Ecto neural progenitor cell (in vitro differentiated cells): ENCODE data around the gene METTL26.

Source experiments
- DNase-seq: peaks from one replicate; pipeline ENCODE4 v3.0.0-alpha.2; 2018; ENCODE audit warnings: low spot score

Gene METTL26

DNA sequence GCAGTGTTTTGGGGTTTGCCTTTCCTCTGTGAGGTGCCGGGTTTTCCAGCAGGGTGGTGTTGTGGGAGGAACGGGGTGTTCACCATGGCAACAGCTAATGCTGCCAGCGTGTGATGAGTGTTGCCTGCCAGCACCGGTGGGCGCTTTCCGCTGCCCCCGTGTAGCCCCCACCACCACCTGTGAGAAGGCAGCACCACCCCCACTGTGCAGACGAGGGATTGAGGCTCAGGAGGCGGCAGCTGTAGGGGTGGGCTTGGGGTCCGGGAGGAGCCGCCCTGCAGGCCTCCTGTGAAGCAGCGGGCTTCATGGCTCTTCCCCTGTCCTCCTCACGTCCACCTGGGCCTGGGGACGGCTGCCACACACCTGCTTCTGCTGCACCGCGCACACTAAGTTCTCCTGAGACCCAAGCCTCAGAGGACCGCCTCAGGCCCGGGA is 41.0 kb downstream of the METTL26 start:
- no peak for DNase-seq

DNA sequence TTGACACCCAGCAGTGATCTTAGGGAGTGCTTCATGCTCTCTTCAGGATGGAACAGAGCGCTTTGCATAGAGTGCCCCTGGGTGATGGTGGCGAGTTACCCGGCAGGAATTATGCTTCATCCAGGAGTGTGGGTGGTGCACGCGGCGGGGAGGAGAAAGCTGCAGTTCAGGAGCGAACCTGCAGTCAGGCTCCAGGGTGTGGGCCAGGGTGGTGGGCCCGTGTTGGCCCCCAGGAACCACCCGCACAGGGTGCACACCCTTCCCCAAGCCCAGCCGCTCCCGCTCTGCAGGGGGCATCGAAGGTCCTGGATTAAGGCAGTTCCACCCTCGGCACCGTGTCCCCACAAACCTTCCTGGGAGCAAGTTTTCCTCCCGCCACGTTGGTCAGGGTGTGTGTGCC is 42.3 kb downstream of the METTL26 start:
- no peak for DNase-seq

DNA sequence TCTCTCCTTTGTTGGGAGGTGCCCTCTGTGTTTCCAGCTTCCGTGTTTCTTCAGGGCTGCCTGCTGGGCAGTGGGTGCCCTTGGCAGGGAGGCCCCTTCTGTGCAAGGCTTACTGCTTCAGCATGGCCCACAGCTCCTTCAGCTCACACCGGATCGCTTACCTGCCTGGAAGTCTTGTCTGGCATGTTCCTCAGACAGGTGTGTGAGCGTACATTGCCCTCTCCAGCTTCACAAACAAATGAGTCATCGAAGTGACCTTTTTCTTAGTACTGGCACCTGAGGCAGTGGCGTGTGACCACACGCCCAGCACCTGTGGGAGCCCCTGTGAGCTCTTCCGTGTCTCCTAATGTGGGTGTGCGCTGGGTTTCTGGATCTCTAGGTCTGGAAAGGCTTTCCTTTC is 42.7 kb downstream of the METTL26 start:
- DNase-seq: no peak

DNA sequence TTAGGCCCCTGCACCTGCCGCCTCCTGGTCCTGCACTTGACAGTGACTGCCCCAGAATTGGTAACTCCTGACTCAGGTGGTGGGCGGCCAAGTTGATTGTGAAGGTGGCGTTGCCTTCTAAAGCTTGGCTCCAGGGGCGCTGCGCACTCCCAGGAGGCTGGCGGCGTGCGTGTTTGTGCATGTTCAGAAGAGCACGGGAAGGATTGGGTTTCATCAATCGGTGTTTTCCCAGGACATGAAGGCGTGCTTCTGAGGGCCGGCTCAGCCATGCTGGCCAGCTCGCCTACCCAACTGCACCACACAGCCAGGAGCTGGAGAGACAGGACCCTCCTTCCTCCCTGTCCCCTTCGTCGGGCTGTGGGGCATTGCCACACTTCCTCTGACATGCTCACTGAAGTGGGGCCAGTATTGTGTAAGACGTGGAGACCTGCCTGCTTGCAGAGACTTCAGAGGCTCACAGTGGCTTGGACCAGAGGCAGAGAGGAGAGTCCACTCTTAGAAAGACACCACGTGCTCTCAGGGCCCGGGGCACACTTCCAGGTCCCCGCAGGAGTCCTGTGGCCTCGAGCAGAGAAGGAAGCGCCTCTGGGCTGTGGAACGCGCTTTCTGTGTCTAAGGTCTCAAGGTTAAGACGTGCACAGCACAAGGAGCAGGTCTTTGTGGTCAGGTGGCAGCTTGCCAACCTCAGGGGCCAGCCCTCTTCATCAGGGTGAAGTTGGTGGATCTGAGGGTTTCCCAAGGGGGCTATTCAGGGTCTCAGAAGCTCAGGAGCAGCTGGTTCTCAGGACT is 43.4 kb downstream of the METTL26 start:
- DNase-seq: no peak

DNA sequence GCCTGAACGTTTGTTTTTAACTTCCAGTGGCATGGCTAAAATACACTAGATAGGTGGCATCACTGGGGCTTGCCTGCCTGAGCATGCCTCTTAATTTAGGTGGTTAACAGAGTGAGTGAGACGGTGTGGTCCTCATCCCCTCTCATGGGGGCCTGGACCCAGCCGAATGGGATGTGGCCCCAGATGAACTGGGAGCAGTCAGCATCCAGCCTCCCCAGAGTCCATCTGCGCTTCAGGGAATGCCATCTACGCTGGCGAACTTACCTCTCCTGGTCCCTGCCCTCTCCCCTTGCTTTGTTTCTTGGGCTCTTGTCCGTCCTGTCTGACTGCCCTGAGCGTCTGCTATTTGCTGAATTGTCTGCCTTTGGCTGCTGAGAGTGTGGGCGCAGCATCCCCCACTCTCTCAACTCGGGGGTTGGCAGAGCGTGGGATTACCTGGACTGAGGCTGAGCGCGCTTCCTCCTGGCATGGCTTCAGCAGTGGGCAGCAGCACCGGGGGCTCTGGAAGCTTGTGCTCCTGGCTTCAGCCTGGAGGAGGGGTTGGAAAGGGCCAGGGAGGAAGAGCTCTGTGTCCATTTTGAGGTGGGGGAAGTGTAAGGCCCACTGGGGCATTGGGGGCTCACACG is 44.1 kb downstream of the METTL26 start:
- no peak for DNase-seq

DNA sequence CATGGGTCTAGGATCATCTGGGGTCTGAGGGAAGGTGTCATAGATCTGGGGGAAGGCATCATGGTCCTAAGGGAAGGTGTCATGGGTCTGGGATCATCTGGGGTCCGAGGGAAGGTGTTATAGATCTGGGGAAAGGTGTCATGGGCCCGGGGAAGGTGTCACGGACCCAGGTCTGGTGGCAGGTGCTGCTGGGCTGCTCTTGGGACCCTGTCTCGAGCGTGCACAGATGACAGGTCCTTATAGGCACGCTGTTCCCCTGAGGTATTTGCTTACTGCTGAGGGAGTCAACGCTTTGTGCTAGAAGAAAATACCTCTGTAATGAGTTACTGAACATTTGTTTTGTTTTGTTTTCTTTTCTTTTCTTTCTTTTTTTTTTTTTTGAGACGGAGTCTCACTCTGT is 44.9 kb downstream of the METTL26 start:
- no peak for DNase-seq

DNA sequence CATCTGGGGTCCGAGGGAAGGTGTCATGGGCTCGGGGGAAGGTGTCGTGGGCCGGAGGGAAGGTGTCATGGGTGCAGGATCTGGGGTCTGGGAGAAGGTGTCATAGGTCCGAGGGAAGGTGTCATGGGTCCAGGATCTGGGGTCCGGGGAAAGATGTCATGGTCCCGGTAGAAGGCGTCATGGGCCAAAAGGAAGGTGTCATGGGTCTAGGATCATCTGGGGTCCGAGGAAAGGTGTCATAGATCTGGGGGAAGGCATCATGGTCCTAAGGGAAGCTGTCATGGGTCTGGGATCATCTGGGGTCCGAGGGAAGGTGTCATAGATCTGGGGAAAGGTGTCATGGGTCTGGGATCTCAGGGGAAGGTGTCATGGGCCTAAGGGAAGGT is 45.3 kb downstream of the METTL26 start:
- no peak for DNase-seq

DNA sequence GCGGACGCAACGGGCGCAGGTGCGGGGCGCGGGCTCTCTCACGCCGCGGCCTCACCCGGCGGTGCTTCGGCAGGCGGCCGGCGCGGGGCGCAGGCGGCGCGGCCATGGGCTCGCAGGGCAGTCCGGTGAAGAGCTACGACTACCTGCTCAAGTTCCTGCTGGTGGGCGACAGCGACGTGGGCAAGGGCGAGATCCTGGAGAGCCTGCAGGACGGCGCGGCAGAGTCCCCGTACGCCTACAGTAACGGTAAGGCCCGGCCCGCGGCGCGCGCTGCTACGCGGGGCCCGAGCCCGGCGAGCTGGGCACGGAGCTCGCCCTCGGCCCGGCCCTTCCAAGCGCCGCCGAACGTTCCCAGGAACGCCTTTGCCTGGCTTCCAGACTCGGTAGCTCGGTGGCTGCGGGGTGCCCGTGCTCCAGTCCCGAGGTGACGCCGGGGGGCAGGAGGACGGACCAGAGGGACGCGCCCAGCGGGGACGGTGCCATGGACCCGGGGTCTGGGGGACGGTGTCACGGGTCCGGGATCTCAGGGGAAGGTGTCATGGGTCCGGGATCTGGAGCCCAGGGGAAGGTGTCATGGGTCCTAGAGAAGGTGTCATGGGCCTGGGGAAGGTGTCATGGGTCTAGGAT is 45.8 kb downstream of the METTL26 start:
- no peak for DNase-seq

DNA sequence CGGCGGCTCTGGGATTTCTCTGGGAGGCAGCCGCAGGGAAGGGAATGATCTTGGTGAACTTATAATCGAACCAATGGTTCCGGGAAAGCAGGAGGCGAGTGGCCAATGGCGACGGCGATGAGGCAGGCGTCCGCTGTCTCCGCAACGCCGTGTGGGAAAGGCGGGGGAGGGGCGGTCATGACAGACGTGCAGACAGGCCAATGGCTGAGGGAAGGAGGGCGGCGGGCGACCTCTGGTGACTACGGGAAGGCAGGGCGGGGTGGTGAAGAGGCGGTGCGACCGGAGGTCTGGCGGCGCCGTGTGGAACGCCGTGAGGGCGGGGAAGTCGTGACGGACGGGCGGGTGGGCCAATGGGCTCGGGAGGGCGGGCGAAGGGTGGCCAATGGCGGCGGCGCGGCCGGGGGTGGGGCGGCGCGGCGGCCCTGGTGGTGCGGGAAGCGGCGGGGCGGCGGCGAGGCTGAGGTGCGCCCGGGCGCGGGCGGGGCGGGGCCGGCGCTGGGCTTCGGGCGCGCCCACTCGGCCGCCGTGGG is 46.4 kb downstream of the METTL26 start, which contains the start of gene RAB40C:
TSS of gene RAB40C (plus strand) at position 409 of the 530 bp plus-strand sequence. CDS start 226 bp downstream, outside the sequence.
- DNase-seq: peak; percentile 99

DNA sequence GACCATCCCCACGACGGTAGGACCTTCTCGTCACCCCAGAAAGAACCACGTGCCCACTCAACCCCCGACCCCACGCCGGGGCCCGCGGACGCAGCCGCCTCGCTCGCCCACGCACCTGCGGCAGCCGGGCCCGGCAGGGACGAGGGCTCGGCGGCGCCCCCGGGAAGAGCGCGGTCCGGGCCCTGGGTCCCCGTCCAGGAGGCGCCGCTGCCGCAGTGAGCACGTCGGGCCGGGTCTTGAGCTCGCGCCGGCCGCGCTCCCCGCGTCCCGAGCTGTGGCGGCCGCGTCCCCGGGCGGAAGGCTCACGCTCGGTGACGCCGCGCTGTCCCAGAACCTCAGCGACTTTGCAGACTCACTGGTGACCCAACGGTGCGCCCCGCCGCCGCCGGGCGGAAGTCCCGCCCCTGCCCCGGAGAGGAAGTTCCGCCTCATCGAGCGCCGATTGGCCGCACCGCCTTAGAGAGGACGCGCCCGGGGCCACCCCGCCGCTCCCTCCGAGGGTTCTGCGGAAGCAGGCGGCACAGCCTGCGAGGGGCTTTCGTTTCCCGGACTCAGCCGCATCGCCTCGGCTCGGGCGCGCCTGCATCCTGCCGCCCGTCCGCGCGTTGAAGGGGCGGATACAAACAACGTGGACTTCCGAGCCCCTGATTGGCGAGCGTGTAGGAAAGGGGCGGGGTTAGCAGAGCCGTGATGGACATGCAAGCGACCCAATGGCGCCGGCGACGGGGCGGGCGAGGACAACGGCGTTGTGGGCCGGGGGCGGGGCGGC is 47.0 kb downstream of the METTL26 start:
- peak; percentile 99 for DNase-seq

DNA sequence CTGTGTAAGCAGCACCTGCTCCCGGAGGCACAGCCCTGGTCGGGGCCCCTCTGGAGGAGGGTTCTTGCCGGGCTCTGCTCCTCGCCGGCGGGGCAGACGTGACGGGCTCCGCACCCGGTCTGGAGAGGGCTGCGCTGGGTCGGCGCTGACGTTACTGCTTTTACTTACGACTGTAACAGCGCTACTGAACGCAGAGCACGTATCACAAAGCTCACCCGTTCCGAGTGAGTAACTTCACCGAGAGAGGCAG is 47.5 kb downstream of the METTL26 start:
- peak; percentile 68 for DNase-seq

DNA sequence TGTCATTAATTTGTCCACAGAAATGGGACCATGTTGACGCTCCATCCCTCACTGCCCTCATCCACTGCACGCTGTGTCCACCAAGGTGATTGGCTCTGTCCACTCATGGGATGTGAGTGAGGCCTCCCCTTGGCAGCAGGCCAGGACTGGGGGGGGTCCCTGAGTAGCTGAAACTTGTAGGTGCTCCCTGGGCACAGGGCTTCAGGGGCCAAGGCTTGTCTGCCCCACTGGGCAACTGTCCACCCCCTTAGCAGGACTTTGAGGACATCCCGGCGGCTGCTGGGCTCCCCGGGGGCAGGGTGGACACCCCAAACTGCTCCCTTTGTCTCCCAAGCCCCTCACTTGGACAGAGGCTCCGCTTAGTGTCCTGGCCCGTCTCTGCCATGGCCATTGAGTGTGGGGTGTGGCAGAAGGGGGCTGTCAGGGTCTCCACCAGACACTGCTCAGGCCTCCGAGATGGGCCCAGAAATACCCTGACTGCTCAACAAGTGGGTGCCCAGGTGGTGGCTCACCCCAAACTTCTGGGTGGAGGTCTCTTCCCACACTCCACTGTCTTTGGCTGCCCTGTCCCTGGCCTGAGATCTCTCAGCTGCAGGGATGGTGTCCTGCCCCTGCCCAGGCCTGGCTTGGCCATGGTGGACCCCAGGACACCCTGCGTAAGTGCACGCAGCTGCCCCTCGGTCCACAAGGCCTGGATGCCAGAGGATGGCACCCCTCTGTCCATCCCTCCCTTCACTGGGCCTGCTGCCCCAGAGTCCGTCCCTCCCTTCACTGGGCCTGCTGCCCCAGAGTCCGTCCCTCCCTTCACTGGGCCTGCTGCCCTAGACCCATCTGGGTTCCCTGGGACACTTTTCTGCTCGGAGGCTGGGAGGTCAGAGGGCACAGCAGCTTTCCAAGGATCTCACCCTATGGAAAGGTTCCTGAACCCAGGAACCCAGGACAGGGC is 49.2 kb downstream of the METTL26 start:
- no peak for DNase-seq

DNA sequence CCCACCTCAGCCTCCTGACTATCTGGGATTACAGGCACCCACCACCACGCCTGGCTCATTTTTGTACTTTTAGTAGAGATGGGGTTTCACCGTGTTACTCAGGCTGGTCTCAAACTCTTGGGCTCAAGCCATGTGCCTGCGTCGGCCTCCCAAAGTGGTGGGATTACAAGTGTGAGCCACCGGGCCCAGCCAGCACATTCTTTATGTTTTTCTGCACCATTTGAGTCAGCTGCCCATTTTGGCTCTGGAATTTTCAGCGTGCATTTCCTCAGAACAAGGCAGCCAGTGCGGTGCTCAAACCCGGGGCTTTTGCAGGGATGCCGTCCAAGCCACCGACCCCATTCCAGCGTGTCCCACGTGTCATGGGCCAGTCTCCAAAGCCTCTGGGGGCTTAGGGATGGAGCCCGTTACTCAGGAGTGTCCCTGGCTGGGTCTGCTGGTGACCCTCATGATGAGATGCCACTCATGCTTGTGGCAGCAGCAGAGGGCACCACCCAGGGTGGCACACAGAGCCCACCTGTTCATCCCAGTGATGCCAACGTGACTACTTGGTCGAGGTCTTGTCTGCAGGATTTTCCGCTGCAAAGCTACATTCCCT is 50.0 kb downstream of the METTL26 start:
- no peak for DNase-seq

DNA sequence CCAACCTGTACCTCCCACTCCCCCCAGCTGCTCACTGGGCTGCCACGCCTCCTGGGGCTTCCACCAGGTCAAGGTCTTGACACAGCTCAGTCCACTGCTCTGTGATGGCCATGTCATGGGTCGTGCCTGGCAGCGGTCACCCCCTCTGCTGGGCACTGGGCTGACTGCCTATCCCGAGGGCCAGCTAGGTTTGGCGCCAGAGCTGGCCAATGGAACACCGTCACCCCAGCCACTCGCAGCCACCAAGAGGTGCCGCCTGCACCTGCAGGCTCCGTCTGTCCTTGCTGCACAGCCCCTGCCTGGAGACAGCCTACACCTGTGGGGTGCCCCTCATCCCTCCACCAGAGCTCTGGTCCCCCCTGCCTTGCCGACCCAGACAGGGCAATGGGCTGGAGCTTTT is 50.8 kb downstream of the METTL26 start:
- no peak for DNase-seq
